Measurements from ENCODE around the gene DNAL4.
A peak's percentile ranks its signal among the peaks of the same experiment; 100 is the strongest.

DNAL4 gene

GRCh38 chr22:38748487-38749136 lies 45.3 kb downstream of the DNAL4 start:
- Mint-ChIP-seq H3K4me1 (peaks cover 73% of the 10 kb centered on the region), H3K4me3 (no peak overlapping the region)

DNA sequence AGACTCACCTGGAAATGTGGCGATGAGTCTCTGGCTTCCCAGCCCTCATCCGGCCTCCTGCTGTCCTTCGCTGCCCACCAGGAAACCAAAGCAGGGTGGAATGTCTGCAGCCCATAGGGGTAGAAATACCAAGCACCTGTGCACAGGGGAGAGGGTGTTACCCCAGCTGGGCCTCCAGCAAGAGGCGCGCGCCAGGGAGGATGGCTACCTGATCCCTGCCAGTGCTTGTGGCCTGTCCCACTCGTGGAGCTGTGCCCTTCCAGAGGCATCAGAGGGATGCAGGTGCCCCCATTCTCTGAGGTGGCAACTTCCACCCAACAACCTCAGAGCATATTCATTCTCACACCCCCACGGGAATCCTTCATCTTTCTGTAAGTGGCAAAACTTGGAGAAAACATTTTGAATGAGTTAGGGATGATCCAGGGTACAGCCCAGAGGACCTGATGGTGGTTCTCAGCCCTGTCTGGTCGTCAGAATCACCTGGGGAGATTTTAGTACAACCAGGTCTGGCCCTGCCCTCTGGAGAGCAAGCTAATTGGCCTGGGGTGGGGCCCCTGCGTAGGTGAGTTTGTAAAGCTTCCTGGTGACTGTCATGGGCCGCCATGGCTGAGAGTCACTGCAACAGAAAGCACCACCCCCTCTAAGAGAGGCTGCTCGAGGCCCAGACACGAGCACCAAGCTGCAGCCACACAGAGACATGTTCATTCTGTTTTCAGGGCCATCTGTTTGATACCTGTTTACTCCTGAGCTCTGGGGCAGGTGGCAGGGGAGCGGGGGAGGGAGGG lies 48.1 kb downstream of the DNAL4 start:
- Mint-ChIP-seq H3K27me3 (no peaks in the 10 kb centered on the region), H3K4me3 (no peak overlapping the region), H3K27ac (peak overlapping the region; percentile 40 to 82), H3K9me3 (no peaks in the 10 kb centered on the region), H3K4me1 (peaks cover 63% of the 10 kb centered on the region)
- no peak for DNase-seq
- no peak for ATAC-seq

More at GRCh38 chr22:38748487-38749136, 45.3 kb downstream of the DNAL4 start:
- peak overlapping the region; percentile 61 to 85 for H3K27ac Mint-ChIP-seq
- H3K27me3 Mint-ChIP-seq: no peaks in the 10 kb centered on the region
- no peaks in the 10 kb centered on the region for H3K9me3 Mint-ChIP-seq
- no peak for ATAC-seq
- no peak for DNase-seq

DNA sequence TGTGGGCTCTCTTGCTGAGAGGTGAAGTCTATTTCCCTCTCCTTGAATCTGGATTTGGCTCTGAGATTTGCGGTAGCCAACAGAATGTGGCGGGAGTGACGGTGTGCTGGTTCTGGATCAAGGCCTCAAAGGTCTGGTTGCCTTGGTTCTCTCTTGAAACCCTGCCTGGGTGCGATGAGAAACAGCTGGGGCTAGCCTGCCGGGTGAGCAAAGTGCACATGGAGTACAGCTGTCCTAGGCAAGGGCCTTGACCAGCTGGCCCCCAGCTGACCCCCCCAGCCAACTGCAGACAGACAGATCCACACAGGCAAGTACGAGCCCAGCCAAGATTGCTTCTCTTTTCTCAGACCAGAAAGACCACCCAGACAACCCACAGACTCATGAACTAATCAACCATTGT lies 49.0 kb downstream of the DNAL4 start:
- DNase-seq: no peak
- Mint-ChIP-seq H3K27me3 (no peaks in the 10 kb centered on the region), H3K27ac (peak overlapping the region; percentile 57 to 78), H3K9me3 (no peaks in the 10 kb centered on the region), H3K4me1 (peaks cover 61% of the 10 kb centered on the region), H3K4me3 (no peak overlapping the region)
- no peak for ATAC-seq

- DNase-seq (no peak), ATAC-seq (no peak)
- Mint-ChIP-seq H3K4me3 (no peak overlapping the region), H3K27ac (peak overlapping the region in 1 of 2 donors; percentile 93), H3K9me3 (no peaks in the 10 kb centered on the region), H3K27me3 (no peaks in the 10 kb centered on the region), H3K4me1 (peaks cover 64% of the 10 kb centered on the region)
Observed at GRCh38 chr22:38742176-38742942, 51.6 kb downstream of the DNAL4 start.

DNA sequence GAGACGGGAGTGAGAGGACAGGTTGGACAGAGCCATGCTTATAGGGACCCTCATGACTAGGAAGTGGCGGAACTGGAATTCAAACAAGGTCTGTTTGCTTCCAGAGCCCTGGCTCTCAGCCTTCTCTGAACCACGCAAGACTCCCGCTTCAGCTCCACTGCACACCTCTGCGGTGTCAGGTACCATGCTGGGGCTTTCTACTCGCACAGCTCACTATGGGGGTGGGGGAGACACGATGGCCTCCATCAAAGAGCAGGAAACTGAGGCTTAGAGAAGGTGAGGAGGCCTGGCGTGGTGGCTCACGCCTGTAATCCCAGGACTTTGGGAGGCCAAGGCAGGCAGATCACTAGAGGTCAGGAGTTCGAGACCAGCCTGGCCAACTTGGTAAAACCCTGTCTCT lies 52.4 kb downstream of the DNAL4 start:
- H3K27me3 Mint-ChIP-seq: no peaks in the 10 kb centered on the region
- H3K4me1 Mint-ChIP-seq: peaks cover 72% of the 10 kb centered on the region
- no peaks in the 10 kb centered on the region for H3K9me3 Mint-ChIP-seq
- no peak for DNase-seq
- no peak for ATAC-seq
- H3K4me3 Mint-ChIP-seq: peak overlapping the region in 1 of 2 donors; percentile 44
- H3K27ac Mint-ChIP-seq: peak overlapping the region; percentile 49 to 95

GRCh38 chr22:38741166-38741565 lies 52.8 kb downstream of the DNAL4 start:
- DNase-seq: no peak
- no peak overlapping the region for H3K4me3 Mint-ChIP-seq
- H3K9me3 Mint-ChIP-seq: no peaks in the 10 kb centered on the region
- H3K4me1 Mint-ChIP-seq: peaks cover 75% of the 10 kb centered on the region
- peak overlapping the region in 1 of 2 donors; percentile 95 for H3K27ac Mint-ChIP-seq
- no peaks in the 10 kb centered on the region for H3K27me3 Mint-ChIP-seq
- ATAC-seq: no peak

DNA sequence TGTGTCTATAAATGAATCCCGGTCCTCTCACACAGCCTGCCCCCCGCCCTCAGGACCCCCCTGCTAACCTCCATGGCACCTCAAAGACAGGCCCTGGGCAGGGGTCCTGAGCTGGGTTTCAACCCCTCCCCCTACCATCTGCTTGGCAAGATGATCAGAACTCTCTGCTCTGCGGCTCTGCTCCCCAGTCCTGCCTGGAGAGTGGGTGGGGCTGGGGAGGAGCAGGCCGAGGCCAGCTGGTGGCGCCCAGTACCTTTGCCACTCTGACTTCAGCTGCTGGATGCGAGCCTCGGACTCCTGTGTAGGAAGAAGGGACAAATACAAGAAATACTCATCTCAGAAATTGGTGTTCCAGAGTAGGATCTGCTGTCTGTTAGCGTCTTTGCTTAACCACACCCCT lies 53.2 kb downstream of the DNAL4 start:
- Mint-ChIP-seq H3K4me3 (no peak overlapping the region), H3K27me3 (no peaks in the 10 kb centered on the region), H3K9me3 (no peaks in the 10 kb centered on the region), H3K4me1 (peaks cover 75% of the 10 kb centered on the region), H3K27ac (peak overlapping the region in 1 of 2 donors; percentile 91)
- DNase-seq: no peak
- ATAC-seq: no peak

- H3K4me1 Mint-ChIP-seq: peaks cover 77% of the 10 kb centered on the region
- H3K4me3 Mint-ChIP-seq: no peak overlapping the region
- peak overlapping the region; percentile 25 to 91 for H3K27ac Mint-ChIP-seq
- no peaks in the 10 kb centered on the region for H3K9me3 Mint-ChIP-seq
- ATAC-seq: no peak
- no peak for DNase-seq
- H3K27me3 Mint-ChIP-seq: no peaks in the 10 kb centered on the region
Observed at GRCh38 chr22:38740116-38740723, 53.7 kb downstream of the DNAL4 start.

- ATAC-seq (no peak), DNase-seq (peak in 1 of 2 donors; percentile 14)
- peaks cover 80% of the 10 kb centered on the region for H3K4me1 Mint-ChIP-seq
- H3K9me3 Mint-ChIP-seq: no peaks in the 10 kb centered on the region
- H3K4me3 Mint-ChIP-seq: no peak overlapping the region
- H3K27ac Mint-ChIP-seq: peak overlapping the region; percentile 25 to 95
- H3K27me3 Mint-ChIP-seq: no peaks in the 10 kb centered on the region
Observed at GRCh38 chr22:38739300-38740055, 54.5 kb downstream of the DNAL4 start.

DNA sequence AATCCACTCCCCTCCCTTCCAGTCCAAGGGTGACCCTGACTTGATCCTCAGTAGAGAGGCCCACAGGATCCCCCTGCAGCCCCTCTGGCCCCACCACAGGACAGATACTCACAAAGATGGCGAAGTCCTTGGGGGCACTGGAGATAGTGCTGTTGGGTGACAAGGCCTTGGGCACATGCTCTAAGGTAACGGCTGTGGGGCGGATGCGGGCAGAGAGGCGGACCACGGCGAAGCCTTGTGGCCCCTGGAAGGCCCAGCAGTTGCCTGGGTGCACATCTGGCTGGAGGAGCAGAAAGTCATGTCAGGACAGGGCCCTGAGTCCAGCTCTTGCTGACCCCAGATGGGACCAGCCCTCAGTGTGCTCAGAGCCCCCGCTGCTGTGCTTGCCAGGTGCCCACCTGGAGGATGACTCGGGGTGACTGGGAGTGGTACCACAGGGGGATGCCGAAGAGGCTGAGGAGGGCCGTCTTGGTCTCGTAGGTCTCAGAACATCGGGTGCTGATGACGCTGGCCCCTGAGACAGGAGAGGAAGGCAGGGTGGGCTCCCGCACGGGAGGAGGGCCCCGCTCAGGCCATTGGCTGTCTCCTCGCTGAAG lies 55.4 kb downstream of the DNAL4 start:
- peaks cover 89% of the 10 kb centered on the region for H3K4me1 Mint-ChIP-seq

DNA sequence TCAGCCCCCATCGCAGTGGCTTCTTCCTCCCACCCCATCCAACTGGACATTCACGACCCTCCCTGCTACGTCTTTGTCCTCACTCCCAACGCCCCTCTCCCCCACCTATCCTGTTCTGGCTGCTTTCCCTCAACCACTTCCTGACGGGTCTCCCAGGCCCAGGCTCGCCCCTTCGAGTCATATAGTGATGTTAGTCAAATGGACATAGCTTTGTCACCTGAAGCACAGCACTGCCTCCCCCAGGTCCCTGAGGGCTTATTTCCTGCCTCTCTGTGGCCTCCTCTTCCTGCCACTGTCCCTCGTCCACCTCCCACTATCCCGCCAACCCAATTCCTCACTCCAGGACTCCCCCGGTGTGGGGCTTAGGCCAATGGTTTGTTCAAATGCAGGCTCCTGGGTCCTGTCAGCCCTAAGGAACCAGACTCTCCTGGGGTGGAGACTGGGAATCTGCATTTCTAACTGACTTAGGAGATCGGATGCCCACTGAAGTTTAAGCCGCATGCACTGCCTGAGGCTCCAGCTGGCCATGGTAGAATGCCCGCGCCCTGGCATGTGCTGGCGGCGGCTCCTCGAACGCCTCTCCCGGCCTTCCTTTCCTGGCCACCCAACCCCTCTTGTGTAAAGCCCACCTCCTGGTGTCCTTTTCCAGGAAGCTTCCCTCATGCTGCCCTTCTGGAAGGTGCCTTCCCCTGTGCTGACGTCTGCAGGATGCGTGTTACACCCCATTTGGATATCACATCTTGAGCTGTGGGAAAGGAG lies 56.5 kb downstream of the DNAL4 start:
- peaks cover 96% of the 10 kb centered on the region for H3K4me1 Mint-ChIP-seq
- ATAC-seq (no peak), DNase-seq (peak in 1 of 2 donors; percentile 14)

More for the DNA sequence above, 55.4 kb downstream of the DNAL4 start:
- Mint-ChIP-seq H3K4me3 (peak overlapping the region in 1 of 2 donors; percentile 42), H3K27me3 (no peaks in the 10 kb centered on the region), H3K9me3 (no peaks in the 10 kb centered on the region), H3K27ac (peak overlapping the region in 1 of 2 donors; percentile 96)
- ATAC-seq (no peak), DNase-seq (peak in 1 of 2 donors; percentile 12)

GRCh38 chr22:38736257-38736570 lies 57.7 kb downstream of the DNAL4 start:
- Mint-ChIP-seq H3K4me1 (peaks cover 96% of the 10 kb centered on the region), H3K27ac (peak overlapping the region; percentile 72 to 96), H3K9me3 (no peaks in the 10 kb centered on the region), H3K4me3 (peak overlapping the region in 1 of 2 donors; percentile 18), H3K27me3 (no peaks in the 10 kb centered on the region)
- DNase-seq: peak; percentile 24 to 27
- ATAC-seq: peak; percentile 3

More for the DNA sequence above, 56.5 kb downstream of the DNAL4 start:
- Mint-ChIP-seq H3K4me3 (no peak overlapping the region), H3K27ac (peak overlapping the region; percentile 49 to 96), H3K9me3 (no peaks in the 10 kb centered on the region), H3K27me3 (no peaks in the 10 kb centered on the region)

DNA sequence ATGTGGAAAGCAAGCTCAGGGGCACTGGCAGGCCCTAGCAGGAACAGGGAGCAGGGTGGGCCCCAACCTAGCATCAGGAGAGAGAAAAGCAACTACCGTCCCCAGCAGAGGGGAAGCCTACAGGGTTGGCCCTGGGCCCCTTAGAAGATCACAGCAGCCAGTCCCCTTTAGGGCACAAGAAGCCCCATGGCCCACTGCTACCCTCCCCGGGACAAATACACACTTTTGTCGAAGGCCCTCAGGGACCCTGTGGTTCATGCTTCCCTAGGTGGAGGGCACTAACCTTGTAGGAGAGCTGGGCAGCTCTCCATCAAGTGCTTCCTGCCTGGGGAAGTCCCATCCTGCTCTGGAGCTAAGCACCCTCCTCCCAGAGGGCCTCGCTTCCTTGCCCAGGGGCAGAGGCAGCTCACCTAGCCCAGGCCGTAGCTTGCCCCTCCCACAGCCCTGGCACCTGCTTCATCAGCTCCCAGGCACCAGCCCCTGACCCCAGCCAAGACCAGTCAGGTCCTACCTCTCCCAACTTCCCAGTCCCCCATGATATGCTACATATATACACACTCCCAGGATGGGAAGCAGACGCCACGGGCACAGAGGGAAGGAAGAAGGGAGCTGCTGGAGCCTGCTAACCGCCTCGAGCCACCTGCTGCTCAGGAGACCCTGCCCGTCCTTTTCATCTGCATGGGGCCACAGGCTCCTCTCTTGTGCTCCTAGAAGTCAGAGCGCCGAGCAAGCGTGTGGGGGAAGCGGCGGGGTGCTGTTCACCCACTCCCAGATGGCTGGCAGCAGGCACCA lies 58.3 kb downstream of the DNAL4 start:
- ATAC-seq: peak; percentile 34

More for the DNA sequence above, 58.3 kb downstream of the DNAL4 start:
- peak; percentile 26 to 30 for DNase-seq
- no peaks in the 10 kb centered on the region for H3K9me3 Mint-ChIP-seq
- H3K27ac Mint-ChIP-seq: peak overlapping the region; percentile 46 to 96
- H3K4me3 Mint-ChIP-seq: peak overlapping the region in 1 of 2 donors; percentile 18
- peaks cover 96% of the 10 kb centered on the region for H3K4me1 Mint-ChIP-seq
- H3K27me3 Mint-ChIP-seq: no peaks in the 10 kb centered on the region

Data from stimulated activated naive CD8-positive, alpha-beta T cell treated with anti-CD3 and anti-CD28 coated beads, Interleukin-15, amount 100 ng/mL, for 72 hours (primary cell).